GM23338 (cell line): ENCODE results near the gene ARAF. TPM values are rescaled to one million over a fixed set of nuclear protein-coding genes. Genes with fewer than 3 reads are reported as not detected.

ENCODE experiments used
- ATAC-seq: fragments of 200-7000 bp; cut with Tn5 transposase; 3 replicates; pipeline ENCODE4 v1.9.1; 2020
- DNase-seq: peaks from one replicate; pipeline ENCODE4 v3.0.0-alpha.2; 2015; ENCODE audit warnings: low spot score
- H2AFZ ChIP-seq: fragments of 200-600 bp; sonication (generic); 2 replicates; pipeline ENCODE4 v1.8.0; 2016; ENCODE audit warnings: antibody characterized with exemption, mild to moderate bottlenecking, moderate library complexity
- H3F3A ChIP-seq: fragments of 200-600 bp; sonication (generic); replicated peaks from 2 replicates; pipeline ENCODE4 v1.8.0; 2017; ENCODE audit warnings: antibody characterized with exemption, mixed run types, low read depth
- H3K27ac ChIP-seq: fragments of 200-600 bp; sonication (generic); 2 replicates; pipeline ENCODE4 v1.6.1; 2016; ENCODE audit warnings: low read depth
- H3K27me3 ChIP-seq: fragments of 200-600 bp; sonication (generic); 2 replicates; pipeline ENCODE4 v1.8.0; 2016; ENCODE audit warnings: mild to moderate bottlenecking, mixed run types, moderate library complexity; ENCODE audit not compliant: insufficient read depth
- H3K36me3 ChIP-seq: fragments of 200-600 bp; sonication (generic); 2 replicates; pipeline ENCODE4 v1.8.0; 2016; ENCODE audit warnings: mild to moderate bottlenecking; ENCODE audit not compliant: insufficient read depth
- H3K4me1 ChIP-seq: fragments of 200-600 bp; sonication (generic); 2 replicates; pipeline ENCODE4 v1.8.0; 2016; ENCODE audit warnings: mild to moderate bottlenecking, moderate library complexity; ENCODE audit not compliant: insufficient read depth
- H3K4me2 ChIP-seq: fragments of 200-600 bp; sonication (generic); 2 replicates; pipeline ENCODE4 v1.7.1; 2017; ENCODE audit warnings: mixed run types
- H3K4me3 ChIP-seq: fragments of 200-600 bp; sonication (generic); 2 replicates; pipeline ENCODE4 v1.6.1; 2016; ENCODE audit warnings: mixed run types
- H3K79me2 ChIP-seq: fragments of 200-600 bp; sonication (generic); replicated peaks from 2 replicates; pipeline ENCODE4 v1.8.0; 2017; ENCODE audit warnings: mild to moderate bottlenecking; ENCODE audit not compliant: insufficient read depth
- H3K9me2 ChIP-seq: fragments of 200-600 bp; sonication (generic); 2 replicates; pipeline ENCODE4 v1.8.0; 2017; ENCODE audit not compliant: insufficient read depth
- H4K20me1 ChIP-seq: fragments of 200-600 bp; sonication (generic); replicated peaks from 2 replicates; pipeline ENCODE4 v1.8.0; 2017; ENCODE audit warnings: mild to moderate bottlenecking; ENCODE audit not compliant: insufficient read depth
- H3K27ac Mint-ChIP-seq: 2 replicates; pipeline ENCODE4 v1.8.0; 2020; ENCODE audit warnings: inconsistent platforms, mild to moderate bottlenecking, moderate library complexity, mixed read lengths
- H3K27me3 Mint-ChIP-seq: 3 replicates; pipeline ENCODE4 v1.8.0; 2022; ENCODE audit warnings: low read depth, mild to moderate bottlenecking, moderate library complexity, mixed read lengths, inconsistent platforms; ENCODE audit not compliant: insufficient read depth, poor library complexity
- H3K36me3 Mint-ChIP-seq: 3 replicates; pipeline ENCODE4 v1.8.0; 2021; ENCODE audit warnings: low read depth, mild to moderate bottlenecking, inconsistent platforms, moderate library complexity, mixed read lengths
- H3K4me1 Mint-ChIP-seq: 3 replicates; pipeline ENCODE4 v1.8.0; 2020; ENCODE audit warnings: mild to moderate bottlenecking, inconsistent platforms, mixed read lengths
- H3K4me3 Mint-ChIP-seq: 3 replicates; pipeline ENCODE4 v1.8.0; 2021; ENCODE audit warnings: moderate library complexity, mild to moderate bottlenecking, inconsistent platforms, mixed read lengths
- H3K9me3 Mint-ChIP-seq: 3 replicates; pipeline ENCODE4 v1.8.0; 2020; ENCODE audit warnings: moderate library complexity, mild to moderate bottlenecking, inconsistent platforms, mixed read lengths
- CREB1 ChIP-seq: fragments of 250-450 bp; sonication (Bioruptor Pico); IDR thresholded peaks from 2 replicates; pipeline ENCODE4 v1.5.0; 2020; ENCODE audit warnings: low read depth, mild to moderate bottlenecking, moderate library complexity
- CTCF ChIP-seq, 2 experiments: fragments of 200-600 bp in 1 of 2; sonication (generic) in 1 of 2; conservative IDR thresholded peaks; 2 replicates each; pipeline versions ENCODE4 v1.5.1 to v1.6.1; 2016 to 2017; ENCODE audit warnings: antibody characterized with exemption in 2 of 2, low read depth in 2 of 2, mild to moderate bottlenecking in 2 of 2, moderate library complexity in 1 of 2
- ETS1 ChIP-seq: IDR thresholded peaks from 2 replicates; pipeline ENCODE4 v1.6.1; 2016; ENCODE audit warnings: antibody characterized with exemption
- EZH2 ChIP-seq: fragments of 200-600 bp; sonication (generic); IDR thresholded peaks from one replicate; pipeline ENCODE4 v1.8.0; 2017; ENCODE audit warnings: antibody characterized with exemption, mild to moderate bottlenecking, low read depth; ENCODE audit not compliant: unreplicated experiment
- EZH2phosphoT487 ChIP-seq: fragments of 200-600 bp; sonication (generic); IDR thresholded peaks from one replicate; pipeline ENCODE4 v1.8.1; 2018; ENCODE audit warnings: antibody characterized with exemption; ENCODE audit not compliant: unreplicated experiment
- JUNB ChIP-seq: IDR thresholded peaks from one replicate; pipeline ENCODE4 v1.6.1; 2016; ENCODE audit warnings: antibody characterized with exemption; ENCODE audit not compliant: unreplicated experiment
- NANOG ChIP-seq: IDR thresholded peaks from 2 replicates; pipeline ENCODE4 v1.6.1; 2016; ENCODE audit warnings: antibody characterized with exemption, borderline replicate concordance
- POLR2AphosphoS5 ChIP-seq: IDR thresholded peaks from 2 replicates; pipeline ENCODE4 v1.6.1; 2016; ENCODE audit warnings: antibody characterized with exemption, low read depth
- REST ChIP-seq: IDR thresholded peaks from one replicate; pipeline ENCODE4 v1.6.1; 2018; ENCODE audit warnings: antibody characterized with exemption; ENCODE audit not compliant: unreplicated experiment
- STAT1 ChIP-seq: IDR thresholded peaks from one replicate; pipeline ENCODE4 v1.6.1; 2016; ENCODE audit warnings: antibody characterized with exemption; ENCODE audit not compliant: unreplicated experiment
- ZNF114 ChIP-seq: fragments of 250-450 bp; sonication (Bioruptor Pico); IDR thresholded peaks from 2 replicates; pipeline ENCODE4 v1.5.0; 2020; ENCODE audit warnings: mild to moderate bottlenecking, moderate library complexity
- ZNF331 ChIP-seq: fragments of 250-450 bp; sonication (Bioruptor Pico); IDR thresholded peaks from 2 replicates; pipeline ENCODE4 v1.5.0; 2020; ENCODE audit warnings: low read depth, mild to moderate bottlenecking, moderate library complexity
- ZNF462 ChIP-seq: fragments of 250-450 bp; sonication (Bioruptor Pico); IDR thresholded peaks from 2 replicates; pipeline ENCODE4 v1.5.0; 2020; ENCODE audit warnings: mild to moderate bottlenecking, moderate library complexity
- polyA plus RNA-seq: library from polyadenylated mRNA; unstranded; fragments of >200 nt; fragmentation: Nextera tagmentation; extraction: Ambion mirVana; gene quantifications from 2 replicates; pipeline ENCODE4 v1.2.1, GENCODE V29; 2016
- total RNA-seq: library from RNA; depleted of rRNA; stranded (reverse); fragments of >200 nt; shearing (Covaris generic); gene quantifications from 2 replicates; pipeline ENCODE4 v1.2.3, GENCODE V29; 2014

The ARAF gene
- total and polyA plus RNA-seq, 2 experiments from 2014 or later: 28.2 to 43.9 TPM

GRCh38 chrX:47593522-47593921 lies 32.5 kb downstream of the ARAF start:
- TF ChIP-seq JUNB (no peak), NANOG (no peak), REST (no peak), CREB1 (CRISPR knock-in tag) (no peak), POLR2AphosphoS5 (no peak), EZH2phosphoT487 (no peak), CTCF (conservative IDR thresholded peaks at IDR 0.05; ENCODE audit: low read depth in 2 of 2) (no peak), ZNF114 (CRISPR knock-in tag) (no peak), ETS1 (no peak), STAT1 (no peak), ZNF462 (CRISPR knock-in tag) (no peak), ZNF331 (CRISPR knock-in tag) (no peak), EZH2 (no peak)
- H3K36me3 Mint-ChIP-seq: peaks cover 4% of the 10 kb centered on the region; the same call in 1 of the 3 replicates
- H3F3A ChIP-seq: no peaks in the 10 kb centered on the region
- no peaks in the 10 kb centered on the region for H3K9me2 ChIP-seq
- H2AFZ ChIP-seq: no peak overlapping the region
- no peak overlapping the region for H3K4me2 ChIP-seq
- no peaks in the 10 kb centered on the region for H4K20me1 ChIP-seq
- H3K4me3 Mint-ChIP-seq: no peak overlapping the region
- no peaks in the 10 kb centered on the region for H3K4me1 Mint-ChIP-seq
- no peak for DNase-seq
- H3K79me2 ChIP-seq: no peaks in the 10 kb centered on the region
- ATAC-seq: no peak
- H3K9me3 Mint-ChIP-seq: no peaks in the 10 kb centered on the region
- no peaks in the 10 kb centered on the region for H3K27me3 ChIP-seq
- H3K4me1 ChIP-seq: no peaks in the 10 kb centered on the region
- no peak overlapping the region for H3K4me3 ChIP-seq
- no peak overlapping the region for H3K27ac ChIP-seq
- no peak overlapping the region for H3K27ac Mint-ChIP-seq
- no peaks in the 10 kb centered on the region for H3K36me3 ChIP-seq
- H3K27me3 Mint-ChIP-seq: no peaks in the 10 kb centered on the region
